ENCODE results near the gene KLF7. TPM values are rescaled to one million over a fixed set of nuclear protein-coding genes. Genes with fewer than 3 reads are reported as not detected.

The KLF7 gene
- total and polyA plus RNA-seq, 2 experiments from 2014 or later: 6.3 to 7.9 TPM

GRCh38 chr2:207153266-207153975 is 12.3 kb downstream of the KLF7 start:
- Histone ChIP-seq H3K27ac (no peak overlapping the region), H3K9me3 (ENCODE audit: low read depth) (no peaks in the 10 kb centered on the region), H3K9me2 (replicated peaks; ENCODE audit: insufficient read depth) (no peaks in the 10 kb centered on the region), H2AFZ (no peak overlapping the region), H3K4me1 (ENCODE audit: insufficient read depth) (peaks cover 4% of the 10 kb centered on the region), H3K79me2 (peaks cover 93% of the 10 kb centered on the region), H3K4me3 (no peak overlapping the region), H3K27me3 (no peaks in the 10 kb centered on the region), H3K4me2 (no peak overlapping the region), H4K20me1 (ENCODE audit: insufficient read depth, poor library complexity, severe bottlenecking) (peaks cover 31% of the 10 kb centered on the region), H3K36me3 (replicated peaks; ENCODE audit: insufficient read depth, low read depth) (no peaks in the 10 kb centered on the region)
- 83% methylated on average over 1 of the region's 1 CpG for whole genome bisulfite sequencing (ENCODE audit: low lambda C conversion rate, missing lambda C conversion rate)
- no peak for DNase-seq (ENCODE audit: low spot score)
- TF ChIP-seq CTCF (IDR thresholded peaks at IDR 0.05; ENCODE audit: poor library complexity) (no peak), EZH2 (IDR thresholded peaks at IDR 0.05; ENCODE audit: borderline replicate concordance) (no peak), EZH2phosphoT487 (IDR thresholded peaks at IDR 0.05; ENCODE audit: low read depth, severe bottlenecking, unreplicated experiment) (no peak)

GRCh38 chr2:207151048-207151447 is 14.7 kb downstream of the KLF7 start:
- Histone ChIP-seq H3K4me3 (no peak overlapping the region), H3K9me2 (replicated peaks; ENCODE audit: insufficient read depth) (no peaks in the 10 kb centered on the region), H3K9me3 (ENCODE audit: low read depth) (no peaks in the 10 kb centered on the region), H2AFZ (no peak overlapping the region), H3K36me3 (replicated peaks; ENCODE audit: insufficient read depth, low read depth) (no peaks in the 10 kb centered on the region), H3K4me1 (ENCODE audit: insufficient read depth) (peaks cover 4% of the 10 kb centered on the region), H3K27me3 (no peaks in the 10 kb centered on the region), H4K20me1 (ENCODE audit: insufficient read depth, poor library complexity, severe bottlenecking) (peaks cover 28% of the 10 kb centered on the region), H3K79me2 (peaks cover 95% of the 10 kb centered on the region), H3K4me2 (no peak overlapping the region), H3K27ac (no peak overlapping the region)
- no peak for TF ChIP-seq EZH2phosphoT487 (IDR thresholded peaks at IDR 0.05; ENCODE audit: low read depth, severe bottlenecking, unreplicated experiment)
- no peak for TF ChIP-seq CTCF (IDR thresholded peaks at IDR 0.05; ENCODE audit: poor library complexity)
- no peak for TF ChIP-seq EZH2 (IDR thresholded peaks at IDR 0.05; ENCODE audit: borderline replicate concordance)
- DNase-seq (ENCODE audit: low spot score): no peak
- 71% methylated on average over 6 of the region's 6 CpGs for WGBS (ENCODE audit: low lambda C conversion rate, missing lambda C conversion rate)

GRCh38 chr2:207150284-207150683 is 15.5 kb downstream of the KLF7 start:
- Histone ChIP-seq H3K9me2 (replicated peaks; ENCODE audit: insufficient read depth) (no peaks in the 10 kb centered on the region), H3K79me2 (peaks cover 97% of the 10 kb centered on the region), H4K20me1 (ENCODE audit: insufficient read depth, poor library complexity, severe bottlenecking) (peaks cover 28% of the 10 kb centered on the region), H2AFZ (no peak overlapping the region), H3K4me2 (no peak overlapping the region), H3K27me3 (no peaks in the 10 kb centered on the region), H3K4me3 (no peak overlapping the region), H3K36me3 (replicated peaks; ENCODE audit: insufficient read depth, low read depth) (no peaks in the 10 kb centered on the region), H3K4me1 (ENCODE audit: insufficient read depth) (peaks cover 4% of the 10 kb centered on the region), H3K9me3 (ENCODE audit: low read depth) (no peaks in the 10 kb centered on the region), H3K27ac (no peak overlapping the region)
- 74% methylated on average over 5 of the region's 5 CpGs for WGBS (ENCODE audit: low lambda C conversion rate, missing lambda C conversion rate)
- no peak for DNase-seq (ENCODE audit: low spot score)
- no peak for TF ChIP-seq EZH2 (IDR thresholded peaks at IDR 0.05; ENCODE audit: borderline replicate concordance)
- no peak for TF ChIP-seq EZH2phosphoT487 (IDR thresholded peaks at IDR 0.05; ENCODE audit: low read depth, severe bottlenecking, unreplicated experiment)
- TF ChIP-seq CTCF (IDR thresholded peaks at IDR 0.05; ENCODE audit: poor library complexity): no peak
